WTC11 (cell line): ENCODE data around the gene CLPTM1. TPM values are rescaled to one million over a fixed set of nuclear protein-coding genes. Genes with fewer than 3 reads are reported as not detected.
"Not testable (repeated sequence)": the region's sequence is repeated elsewhere in the genome, so short reads cannot be mapped to it uniquely, and the experiment has no call there.

Experiments used
- ATAC-seq: fragments of 200-7000 bp; cut with Tn5 transposase; 2 replicates; pipeline ENCODE4 v1.10.0; 2021; ENCODE audit warnings: mild to moderate bottlenecking, moderate library complexity
- CTCF ChIA-PET: fragments of 300-600 bp; sonication (Branson Sonifier 250); formaldehyde crosslinking; loops from one replicate; lab custom pipeline; 2021; ENCODE audit warnings: antibody characterized with exemption; lab: Charles Lee
- POLR2A ChIA-PET: fragments of 350-600 bp; sonication (Branson Sonifier 250); formaldehyde crosslinking; loops from one replicate; lab custom pipeline; 2021; ENCODE audit warnings: antibody characterized with exemption; lab: Charles Lee
- DNase-seq: peaks from one replicate; pipeline ENCODE4 v3.0.0; 2021; ENCODE audit warnings: low spot score
- H3K27ac Mint-ChIP-seq: 2 replicates; pipeline ENCODE4 v1.8.0; 2021; ENCODE audit warnings: mixed read lengths
- H3K27me3 Mint-ChIP-seq: 2 replicates; pipeline ENCODE4 v1.8.0; 2021; ENCODE audit warnings: low read depth, mild to moderate bottlenecking, moderate library complexity, mixed read lengths
- H3K36me3 Mint-ChIP-seq: 2 replicates; pipeline ENCODE4 v1.8.0; 2021; ENCODE audit warnings: mixed read lengths
- H3K4me1 Mint-ChIP-seq: 2 replicates; pipeline ENCODE4 v1.8.0; 2022; ENCODE audit warnings: mixed read lengths
- H3K4me3 Mint-ChIP-seq: 2 replicates; pipeline ENCODE4 v1.8.0; 2021; ENCODE audit warnings: mild to moderate bottlenecking, moderate library complexity, mixed read lengths
- H3K9me3 Mint-ChIP-seq: 2 replicates; pipeline ENCODE4 v1.8.0; 2021; ENCODE audit warnings: mixed read lengths
- AR ChIP-seq: fragments of 250-450 bp; sonication (Bioruptor Pico); IDR thresholded peaks from 2 replicates; pipeline ENCODE4 v1.9.0; 2021; ENCODE audit warnings: mild to moderate bottlenecking
- ETV6 ChIP-seq: sonication (generic); formaldehyde crosslinking; IDR thresholded peaks from 2 replicates; pipeline ENCODE4 v1.8.1; 2022; ENCODE audit warnings: mild to moderate bottlenecking, missing genetic modification reagents
- GABPB1 ChIP-seq: sonication (generic); formaldehyde crosslinking; IDR thresholded peaks from 2 replicates; pipeline ENCODE4 v1.8.1; 2023; ENCODE audit warnings: mild to moderate bottlenecking, missing genetic modification reagents
- MLX ChIP-seq: sonication (generic); formaldehyde crosslinking; IDR thresholded peaks from 2 replicates; pipeline ENCODE4 v1.8.1; 2023; ENCODE audit warnings: mild to moderate bottlenecking, missing genetic modification reagents, moderate library complexity
- PREB ChIP-seq: sonication (generic); formaldehyde crosslinking; IDR thresholded peaks from 2 replicates; pipeline ENCODE4 v1.8.1; 2022; ENCODE audit warnings: mild to moderate bottlenecking, missing genetic modification reagents, moderate library complexity, borderline replicate concordance
- RELA ChIP-seq: sonication (generic); formaldehyde crosslinking; IDR thresholded peaks from 2 replicates; pipeline ENCODE4 v1.8.1; 2022; ENCODE audit warnings: missing genetic modification reagents, mild to moderate bottlenecking, borderline replicate concordance
- RORB ChIP-seq: fragments of 250-450 bp; sonication (Bioruptor Pico); IDR thresholded peaks from 2 replicates; pipeline ENCODE4 v1.9.0; 2021; ENCODE audit warnings: mild to moderate bottlenecking
- ZNF121 ChIP-seq: sonication (generic); formaldehyde crosslinking; IDR thresholded peaks from 2 replicates; pipeline ENCODE4 v1.8.0; 2023; ENCODE audit warnings: missing genetic modification reagents
- ZNF263 ChIP-seq: sonication (generic); formaldehyde crosslinking; IDR thresholded peaks from 2 replicates; pipeline ENCODE4 v1.8.1; 2022; ENCODE audit warnings: low read depth, mild to moderate bottlenecking, moderate library complexity, missing genetic modification reagents
- ZNF423 ChIP-seq: fragments of 250-450 bp; sonication (Bioruptor Pico); IDR thresholded peaks from 2 replicates; pipeline ENCODE4 v2.1.2; 2022; ENCODE audit warnings: mild to moderate bottlenecking, moderate library complexity
- total RNA-seq: library from RNA; stranded (reverse); gene quantifications from 3 replicates; pipeline ENCODE4 v1.2.3, GENCODE V29; 2021

The CLPTM1 gene
- total RNA-seq, 1 experiment from 2014 or later, result 85.6 TPM

- TF ChIP-seq ETV6 (no peak), GABPB1 (no peak), PREB (no peak), ZNF121 (0 out of 2 replicates have a peak, but pooled peaks have one; percentile 25), ZNF263 (CRISPR knock-in tag) (no peak)
- CTCF ChIA-PET, result interaction anchor here (1.4 kb wide), 1 partner anchor 27 kb away, joined by 4 read pairs; no protein-coding TSS in a partner anchor
- Mint-ChIP-seq H3K27me3 (no peaks in the 10 kb centered on the region; the same call in 1 of the 2 replicates), H3K27ac (peak overlapping the region; percentile 34; the same call in 1 of the 2 replicates), H3K4me1 (peaks cover 43% of the 10 kb centered on the region), H3K4me3 (no peak overlapping the region), H3K36me3 (peaks cover 17% of the 10 kb centered on the region), H3K9me3 (no peaks in the 10 kb centered on the region)
- DNase-seq, result no peak
- no peak for ATAC-seq
- POLR2A ChIA-PET, result interaction anchor here (0.6 kb wide), 1 partner anchor 10 kb away, joined by 3 read pairs; no protein-coding TSS in a partner anchor
Measured at GRCh38 chr19:44908074-44908835, 46.9 kb upstream of the CLPTM1 start.

GRCh38 chr19:44908836-44909261 lies 46.3 kb upstream of the CLPTM1 start:
- Mint-ChIP-seq H3K4me1 (peaks cover 44% of the 10 kb centered on the region), H3K27ac (no peak overlapping the region), H3K9me3 (no peaks in the 10 kb centered on the region), H3K36me3 (peaks cover 15% of the 10 kb centered on the region), H3K4me3 (no peak overlapping the region), H3K27me3 (no peaks in the 10 kb centered on the region; the same call in 1 of the 2 replicates)
- ATAC-seq (no peak), DNase-seq (no peak)
- ChIA-PET POLR2A (no interaction called here), CTCF (interaction anchor here (1.2 to 2.3 kb wide), 4 partner anchors 27 to 151 kb away, joined by 4 to 8 read pairs (median 6); no protein-coding TSS in a partner anchor)
- TF ChIP-seq MLX (no peak), AR (no peak), RORB (no peak), RELA (CRISPR knock-in tag) (no peak)

- no peaks in the 10 kb centered on the region for H3K9me3 Mint-ChIP-seq
- DNase-seq, result no peak
- TF ChIP-seq ZNF121 (peak; percentile 18; the same call in 1 of the 2 replicates), ZNF423 (CRISPR knock-in tag) (no peak)
- peaks cover 15% of the 10 kb centered on the region for H3K36me3 Mint-ChIP-seq
- H3K27ac Mint-ChIP-seq, result no peak overlapping the region
- H3K4me1 Mint-ChIP-seq, result peaks cover 44% of the 10 kb centered on the region
- ChIA-PET CTCF (interaction anchor here (0.6 to 2.3 kb wide), 7 partner anchors 24 to 1469 kb away, joined by 3 to 8 read pairs (median 4); no protein-coding TSS in a partner anchor), POLR2A (interaction anchor here (0.6 kb wide), 1 partner anchor 42 kb away, joined by 8 read pairs; no protein-coding TSS in a partner anchor)
- no peaks in the 10 kb centered on the region; the same call in 1 of the 2 replicates for H3K27me3 Mint-ChIP-seq
- no peak for ATAC-seq
- no peak overlapping the region for H3K4me3 Mint-ChIP-seq
Measured at GRCh38 chr19:44909775-44910174, 45.4 kb upstream of the CLPTM1 start.

GRCh38 chr19:44911896-44912295 lies 43.3 kb upstream of the CLPTM1 start:
- CTCF ChIA-PET, result interaction anchor here (0.9 to 1.5 kb wide), 6 partner anchors 8 to 255 kb away, joined by 3 to 8 read pairs (median 3); partner anchors contain the start of gene CLPTM1
- H3K27me3 Mint-ChIP-seq, ATAC-seq, H3K4me3 Mint-ChIP-seq, H3K27ac Mint-ChIP-seq, DNase-seq, H3K9me3 Mint-ChIP-seq: not testable (repeated sequence)
- TF ChIP-seq ZNF121, result peak; percentile 89
- Mint-ChIP-seq H3K36me3 (peaks cover 10% of the 10 kb centered on the region), H3K4me1 (peaks cover 37% of the 10 kb centered on the region)
- POLR2A ChIA-PET, result interaction anchor here (0.7 to 1.5 kb wide), 2 partner anchors 43 to 214 kb away, joined by 3 to 5 read pairs; partner anchors contain the start of gene CLPTM1
